Natural killer cell (primary cell): Measurements from ENCODE around the gene FHIT. TPM values are rescaled to one million over a fixed set of nuclear protein-coding genes. Genes with fewer than 3 reads are reported as not detected.

Source experiments
- ATAC-seq, 3 donors: fragments of 150-1000 bp in 2 of 3; fragments of 200-7000 bp in 1 of 3; cut with Tn5 transposase; 1 replicate in 1 of 3; 2 replicates in 2 of 3; pipeline ENCODE4 v1.10.0; 2021; ENCODE audit warnings: mild to moderate bottlenecking in 2 of 3, moderate library complexity in 2 of 3
- DNase-seq, 2 donors: peaks; one replicate each; pipeline versions ENCODE4 v3.0.0 to v3.0.0-alpha.2; 2013 to 2021; ENCODE audit warnings: mixed read lengths in 1 of 2
- H3K27ac ChIP-seq: one replicate; pipeline ENCODE4 v1.5.1; 2013; ENCODE audit warnings: mild to moderate bottlenecking, low read length
- H3K27me3 ChIP-seq: one replicate; pipeline ENCODE4 v1.6.1; 2013; ENCODE audit warnings: low read length; ENCODE audit not compliant: control insufficient read depth, insufficient read depth
- H3K36me3 ChIP-seq: one replicate; pipeline ENCODE4 v1.6.1; 2013; ENCODE audit warnings: low read length; ENCODE audit not compliant: control insufficient read depth, insufficient read depth
- H3K4me1 ChIP-seq: one replicate; pipeline ENCODE4 v1.6.1; 2013; ENCODE audit warnings: low read length; ENCODE audit not compliant: control insufficient read depth, insufficient read depth
- H3K4me3 ChIP-seq: one replicate; pipeline ENCODE4 v1.5.1; 2013; ENCODE audit warnings: low read length
- H3K9me3 ChIP-seq: one replicate; pipeline ENCODE4 v1.6.1; 2013; ENCODE audit warnings: low read length; ENCODE audit not compliant: control insufficient read depth, insufficient read depth
- H3K27ac Mint-ChIP-seq, 2 donors: one replicate each; pipeline ENCODE4 v1.8.0; 2022; ENCODE audit warnings: mild to moderate bottlenecking in 2 of 2, mixed read lengths in 2 of 2, moderate library complexity in 1 of 2
- H3K27me3 Mint-ChIP-seq, 2 donors: one replicate each; pipeline ENCODE4 v1.8.0; 2022; ENCODE audit warnings: low read depth in 2 of 2, mixed read lengths in 2 of 2
- H3K36me3 Mint-ChIP-seq: one replicate; pipeline ENCODE4 v1.8.0; 2022; ENCODE audit warnings: mixed read lengths
- H3K4me1 Mint-ChIP-seq, 2 donors: one replicate each; pipeline ENCODE4 v1.8.0; 2022; ENCODE audit warnings: mixed read lengths in 2 of 2
- H3K4me3 Mint-ChIP-seq: one replicate; pipeline ENCODE4 v1.8.0; 2022; ENCODE audit warnings: mild to moderate bottlenecking, moderate library complexity, mixed read lengths
- H3K9me3 Mint-ChIP-seq, 2 donors: one replicate each; pipeline ENCODE4 v1.8.0; 2022; ENCODE audit warnings: mixed read lengths in 2 of 2
- CTCF ChIP-seq: fragments of 200-600 bp; IDR thresholded peaks from one replicate; pipeline ENCODE4 v1.8.0; 2022; ENCODE audit warnings: antibody characterized with exemption
- WGBS: methylation state at CpG from one replicate; pipeline ENCODE4 v1.1.7; 2013; ENCODE audit warnings: missing lambda C conversion rate; ENCODE audit not compliant: insufficient coverage; 5-methylcytosine and 5-hydroxymethylcytosine counted together
- intact Hi-C: fragments of 100-400 bp; cut with micrococcal nuclease; formaldehyde crosslinking; loops from one replicate; pipeline ENCODE4 v1.14.2; 2022
- total RNA-seq, 4 donors: library from RNA; stranded (reverse); fragments of 120-200 nt in 1 of 4; gene quantifications; one replicate each; pipeline versions ENCODE4 v1.2.3 to v1.2.4, GENCODE V29; 2013 to 2022

FHIT gene
- total RNA-seq, 3 donors from 2014 or later (not counting 1 experiment from before 2014, with no cell fraction given), result 2.7 to 6.1 (median 3.3) TPM

- Histone ChIP-seq H3K9me3 (no peaks in the 10 kb centered on the region), H3K4me3 (no peak overlapping the region), H3K4me1 (peaks cover 6% of the 10 kb centered on the region), H3K27me3 (no peaks in the 10 kb centered on the region), H3K36me3 (no peaks in the 10 kb centered on the region), H3K27ac (no peak overlapping the region)
- Mint-ChIP-seq H3K4me1 (peaks cover 24 to 27% of the 10 kb centered on the region in 2 donors), H3K9me3 (no peaks in the 10 kb centered on the region), H3K36me3 (no peaks in the 10 kb centered on the region), H3K4me3 (no peak overlapping the region), H3K27ac (no peak overlapping the region), H3K27me3 (peaks cover 0 to 5% of the 10 kb centered on the region in 2 donors)
- intact Hi-C loops, result no loop called here
- 92% methylated on average over 1 of the region's 2 CpGs for WGBS
- no peak for ATAC-seq
- no peak for DNase-seq
- no peak for TF ChIP-seq CTCF
Measured at GRCh38 chr3:59880717-59881116, 1370.5 kb downstream of the FHIT start.

GRCh38 chr3:59879031-59879581 lies 1372.1 kb downstream of the FHIT start:
- Histone ChIP-seq H3K27ac (no peak overlapping the region), H3K9me3 (no peaks in the 10 kb centered on the region), H3K36me3 (no peaks in the 10 kb centered on the region), H3K4me1 (no peaks in the 10 kb centered on the region), H3K27me3 (no peaks in the 10 kb centered on the region), H3K4me3 (no peak overlapping the region)
- Mint-ChIP-seq H3K4me1 (peaks cover 9 to 12% of the 10 kb centered on the region in 2 donors), H3K27me3 (peaks cover 0 to 5% of the 10 kb centered on the region in 2 donors), H3K9me3 (no peaks in the 10 kb centered on the region), H3K36me3 (no peaks in the 10 kb centered on the region), H3K4me3 (no peak overlapping the region), H3K27ac (no peak overlapping the region)
- intact Hi-C loops, result no loop called here
- TF ChIP-seq CTCF, result no peak
- DNase-seq (no peak), ATAC-seq (no peak)
- WGBS, result no CpG with 5 or more reads among the region's 2 CpGs

GRCh38 chr3:59878038-59878427 lies 1373.2 kb downstream of the FHIT start:
- Histone ChIP-seq H3K9me3 (no peaks in the 10 kb centered on the region), H3K27me3 (no peaks in the 10 kb centered on the region), H3K36me3 (no peaks in the 10 kb centered on the region), H3K4me1 (no peaks in the 10 kb centered on the region), H3K27ac (no peak overlapping the region), H3K4me3 (no peak overlapping the region)
- TF ChIP-seq CTCF, result no peak
- intact Hi-C loops, result no loop called here
- Mint-ChIP-seq H3K27ac (no peak overlapping the region), H3K4me3 (no peak overlapping the region), H3K36me3 (peaks cover 6% of the 10 kb centered on the region), H3K27me3 (peaks cover 0 to 5% of the 10 kb centered on the region in 2 donors), H3K4me1 (peaks cover 20 to 21% of the 10 kb centered on the region in 2 donors), H3K9me3 (peaks cover 0 to 2% of the 10 kb centered on the region in 2 donors)
- DNase-seq (no peak), ATAC-seq (no peak)
- WGBS, result 82% methylated on average over 2 of the region's 2 CpGs
